IMR-90 (cell line): ENCODE data around the gene SLFNL1. TPM values are rescaled to one million over a fixed set of nuclear protein-coding genes. Genes with fewer than 3 reads are reported as not detected.

Experiments used
- ATAC-seq: fragments of 200-7000 bp; cut with Tn5 transposase; 2 replicates; pipeline ENCODE4 v1.9.1; 2020; ENCODE audit warnings: low read depth, mild to moderate bottlenecking, moderate library complexity
- BruUV-seq: library from RNA; stranded (reverse); fragments of 400-500 nt; replicated peaks from 2 replicates; lab custom pipeline; 2021; lab: Mats Ljungman, UMichigan
- CTCF ChIA-PET: fragments of 300-600 bp; formaldehyde crosslinking; extraction: SDS; loops from one replicate; lab custom pipeline; 2021; ENCODE audit warnings: antibody characterized with exemption; lab: Yijun Ruan, JAX
- POLR2A ChIA-PET: fragments of 300-600 bp; sonication (Branson Sonifier 250); formaldehyde crosslinking; loops from one replicate; lab custom pipeline; 2022; ENCODE audit warnings: antibody characterized with exemption; ENCODE audit not compliant: unreplicated experiment; lab: Charles Lee
- DNase-seq: peaks from one replicate; pipeline ENCODE4 v3.0.0; 2013
- H2AFZ ChIP-seq: replicated peaks from 2 replicates; pipeline ENCODE3; 2013; ENCODE audit warnings: low read length, mild to moderate bottlenecking; ENCODE audit not compliant: poor library complexity
- H2AK5ac ChIP-seq: 2 replicates; pipeline ENCODE4 v1.6.1; 2013; ENCODE audit warnings: low read depth, low read length, inconsistent platforms
- H2AK9ac ChIP-seq: replicated peaks from 2 replicates; pipeline ENCODE3; 2013; ENCODE audit warnings: mild to moderate bottlenecking, low read depth, low read length, moderate library complexity; ENCODE audit not compliant: poor library complexity
- H2BK120ac ChIP-seq: 2 replicates; pipeline ENCODE4 v1.6.1; 2013; ENCODE audit warnings: low read depth, low read length, inconsistent platforms
- H2BK15ac ChIP-seq: 3 replicates; pipeline ENCODE4 v1.6.1; 2013; ENCODE audit warnings: low read depth, low read length, inconsistent platforms
- H2BK20ac ChIP-seq: 2 replicates; pipeline ENCODE4 v1.6.1; 2013; ENCODE audit warnings: low read depth, mild to moderate bottlenecking, inconsistent platforms, low read length, moderate library complexity
- H2BK5ac ChIP-seq: 2 replicates; pipeline ENCODE4 v1.6.1; 2013; ENCODE audit warnings: mild to moderate bottlenecking, low read depth, low read length, inconsistent platforms; ENCODE audit not compliant: poor library complexity, severe bottlenecking
- H3K14ac ChIP-seq: replicated peaks from 2 replicates; pipeline ENCODE4 v1.6.1; 2013; ENCODE audit warnings: low read depth, low read length, inconsistent platforms
- H3K18ac ChIP-seq: 2 replicates; pipeline ENCODE4 v1.6.1; 2013; ENCODE audit warnings: low read depth, low read length, control low read depth
- H3K23ac ChIP-seq: 2 replicates; pipeline ENCODE4 v1.6.1; 2013; ENCODE audit warnings: low read depth, low read length, inconsistent platforms
- H3K27ac ChIP-seq: 2 replicates; pipeline ENCODE4 v1.5.1; 2013; ENCODE audit warnings: mild to moderate bottlenecking, control low read depth, low read length; ENCODE audit not compliant: insufficient read depth
- H3K27me3 ChIP-seq: 2 replicates; pipeline ENCODE4 v1.6.1; 2013; ENCODE audit warnings: low read length; ENCODE audit not compliant: control insufficient read depth, insufficient read depth
- H3K36me3 ChIP-seq: 2 replicates; pipeline ENCODE4 v1.6.1; 2013; ENCODE audit warnings: low read length, mixed read lengths; ENCODE audit not compliant: control insufficient read depth, insufficient read depth
- H3K4ac ChIP-seq: 2 replicates; pipeline ENCODE4 v1.6.1; 2013; ENCODE audit warnings: low read depth, low read length, inconsistent platforms
- H3K4me1 ChIP-seq: 2 replicates; pipeline ENCODE4 v1.6.1; 2013; ENCODE audit warnings: low read length, mixed read lengths; ENCODE audit not compliant: control insufficient read depth, insufficient read depth
- H3K4me2 ChIP-seq: 2 replicates; pipeline ENCODE4 v1.6.1; 2013; ENCODE audit warnings: low read depth, mild to moderate bottlenecking, control low read depth, low read length, moderate library complexity
- H3K4me3 ChIP-seq: 2 replicates; pipeline ENCODE4 v1.5.1; 2013; ENCODE audit warnings: low read depth, mild to moderate bottlenecking, control low read depth, low read length, moderate library complexity; ENCODE audit not compliant: insufficient read depth
- H3K56ac ChIP-seq: 2 replicates; pipeline ENCODE4 v1.6.1; 2013; ENCODE audit warnings: low read length, inconsistent platforms; ENCODE audit not compliant: insufficient read depth; ENCODE audit errors: extremely low read depth
- H3K79me1 ChIP-seq, 2 experiments: 2 replicates each; pipeline ENCODE4 v1.6.1; 2013; ENCODE audit warnings: low read length in 2 of 2, inconsistent platforms in 1 of 2, low read depth in 1 of 2
- H3K9ac ChIP-seq: 2 replicates; pipeline ENCODE4 v1.6.1; 2013; ENCODE audit warnings: low read depth, low read length, control low read depth
- H3K9me1 ChIP-seq: 2 replicates; pipeline ENCODE4 v1.6.1; 2013; ENCODE audit warnings: low read length, inconsistent platforms; ENCODE audit not compliant: insufficient read depth
- H3K9me3 ChIP-seq: 2 replicates; pipeline ENCODE4 v1.6.1; 2013; ENCODE audit warnings: low read length; ENCODE audit not compliant: control insufficient read depth, insufficient read depth
- H4K20me1 ChIP-seq: 2 replicates; pipeline ENCODE4 v1.6.1; 2013; ENCODE audit warnings: low read length, inconsistent platforms; ENCODE audit not compliant: insufficient read depth
- H4K5ac ChIP-seq: 2 replicates; pipeline ENCODE4 v1.6.1; 2013; ENCODE audit warnings: mild to moderate bottlenecking, low read depth, low read length, control low read depth
- H4K8ac ChIP-seq, 2 experiments: 2 replicates each; pipeline ENCODE4 v1.6.1; 2013; ENCODE audit warnings: low read depth in 2 of 2, low read length in 2 of 2, control low read depth in 1 of 2, inconsistent platforms in 1 of 2
- H4K91ac ChIP-seq: 2 replicates; pipeline ENCODE4 v1.6.1; 2013; ENCODE audit warnings: low read depth, low read length, inconsistent platforms; ENCODE audit not compliant: insufficient read depth
- CHD1 ChIP-seq: IDR thresholded peaks from 2 replicates; pipeline ENCODE4 v1.6.1; 2012; ENCODE audit warnings: low read depth, low read length, improper control_type of control experiment
- RAD21 ChIP-seq: IDR thresholded peaks from 2 replicates; pipeline ENCODE4 v1.6.1; 2012; ENCODE audit warnings: low read length, improper control_type of control experiment
- WGBS, 2 experiments: methylation state at CpG; one replicate each; pipeline versions ENCODE4 v1.1.5 to v1.1.7; 2013; ENCODE audit warnings: missing lambda C conversion rate in 2 of 2; ENCODE audit not compliant: insufficient read length in 1 of 2; ENCODE audit errors: extremely low coverage in 2 of 2; 5-methylcytosine and 5-hydroxymethylcytosine counted together
- dilution Hi-C: fragments of 300-500 bp; cut with HindIII; formaldehyde crosslinking; loops from one replicate; pipeline ENCODE4 v1.14.3; 2018; ENCODE audit warnings: low sequenced_read_pairs; ENCODE audit not compliant: unreplicated experiment
- in situ Hi-C: fragments of 300-500 bp; cut with MboI; formaldehyde crosslinking; loops from 3 replicates; pipeline ENCODE4 v1.14.3; 2019; ENCODE audit warnings: low sequenced_read_pairs, inconsistent platforms, mixed read lengths
- intact Hi-C: fragments of 100-400 bp; cut with micrococcal nuclease; formaldehyde crosslinking; loops from 2 replicates; pipeline ENCODE4 v1.10.0; 2022
- polyA plus RNA-seq, 3 experiments: library from polyadenylated mRNA; depleted of rRNA; stranded (reverse); fragments of >200 nt; gene quantifications; 2 replicates each; pipeline ENCODE4 v1.2.3, GENCODE V29; 2012; ENCODE audit warnings: low replicate concordance in 1 of 3
- total RNA-seq: library from RNA; depleted of rRNA; stranded (reverse); fragments of >200 nt; gene quantifications from 2 replicates; pipeline ENCODE4 v1.2.3, GENCODE V29; 2012
- TF ChIP-seq, protein P1 (sequence below): conservative IDR thresholded peaks from 2 replicates; pipeline ENCODE4 v1.5.1; 2012; ENCODE audit warnings: mild to moderate bottlenecking, low read depth, low read length, improper control_type of control experiment
- TF ChIP-seq, protein P2 (sequence below): fragments of 150-350 bp; IDR thresholded peaks from 2 replicates; pipeline ENCODE4 v1.6.1; 2016; ENCODE audit warnings: low read depth, mild to moderate bottlenecking, low read length, moderate library complexity, borderline replicate concordance

The SLFNL1 gene
- total and polyA plus RNA-seq, 2 of the 4 experiments (the other 2 are of a cell fraction), result under 0.01 to 0.09 TPM

DNA sequence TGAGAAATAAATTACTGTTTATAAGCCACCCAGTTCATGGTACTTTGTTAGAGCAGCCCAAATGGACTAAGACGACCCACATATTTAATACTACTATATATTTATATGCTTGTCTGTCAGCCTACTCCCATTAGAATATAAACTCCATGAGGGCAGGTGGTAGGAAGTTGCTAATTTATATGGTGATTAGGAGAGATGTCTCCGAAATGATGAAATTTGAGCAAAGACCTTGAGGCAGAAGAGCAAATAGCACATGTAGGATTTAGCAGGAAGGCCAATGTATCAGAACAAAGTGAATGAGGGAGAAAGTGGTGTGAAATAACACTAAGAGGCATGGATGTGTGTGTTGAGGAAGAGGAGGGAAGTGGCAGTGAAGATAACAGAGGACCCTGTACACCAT is 10.6 kb upstream of the SLFNL1 start:
- H2AK5ac ChIP-seq, result no peak overlapping the region
- H3K4me2 ChIP-seq, result no peak overlapping the region
- H3K27ac ChIP-seq, result no peak overlapping the region
- WGBS, 2 experiments, result 100% methylated on average over 1 of the region's 2 CpGs; no CpG with 5 or more reads in 1 of the 2 experiments
- no TSS peak for BruUV-seq
- H2BK20ac ChIP-seq, result no peak overlapping the region
- no peak overlapping the region for H4K91ac ChIP-seq
- intact Hi-C loops, result no loop called here
- H2BK15ac ChIP-seq, result no peak overlapping the region
- no peak overlapping the region for H2BK120ac ChIP-seq
- no peak overlapping the region for H4K8ac ChIP-seq
- TF ChIP-seq RAD21 (no peak), CHD1 (no peak)
- TF ChIP-seq, protein P1, sequence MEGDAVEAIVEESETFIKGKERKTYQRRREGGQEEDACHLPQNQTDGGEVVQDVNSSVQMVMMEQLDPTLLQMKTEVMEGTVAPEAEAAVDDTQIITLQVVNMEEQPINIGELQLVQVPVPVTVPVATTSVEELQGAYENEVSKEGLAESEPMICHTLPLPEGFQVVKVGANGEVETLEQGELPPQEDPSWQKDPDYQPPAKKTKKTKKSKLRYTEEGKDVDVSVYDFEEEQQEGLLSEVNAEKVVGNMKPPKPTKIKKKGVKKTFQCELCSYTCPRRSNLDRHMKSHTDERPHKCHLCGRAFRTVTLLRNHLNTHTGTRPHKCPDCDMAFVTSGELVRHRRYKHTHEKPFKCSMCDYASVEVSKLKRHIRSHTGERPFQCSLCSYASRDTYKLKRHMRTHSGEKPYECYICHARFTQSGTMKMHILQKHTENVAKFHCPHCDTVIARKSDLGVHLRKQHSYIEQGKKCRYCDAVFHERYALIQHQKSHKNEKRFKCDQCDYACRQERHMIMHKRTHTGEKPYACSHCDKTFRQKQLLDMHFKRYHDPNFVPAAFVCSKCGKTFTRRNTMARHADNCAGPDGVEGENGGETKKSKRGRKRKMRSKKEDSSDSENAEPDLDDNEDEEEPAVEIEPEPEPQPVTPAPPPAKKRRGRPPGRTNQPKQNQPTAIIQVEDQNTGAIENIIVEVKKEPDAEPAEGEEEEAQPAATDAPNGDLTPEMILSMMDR, result no peak
- TF ChIP-seq, protein P2, sequence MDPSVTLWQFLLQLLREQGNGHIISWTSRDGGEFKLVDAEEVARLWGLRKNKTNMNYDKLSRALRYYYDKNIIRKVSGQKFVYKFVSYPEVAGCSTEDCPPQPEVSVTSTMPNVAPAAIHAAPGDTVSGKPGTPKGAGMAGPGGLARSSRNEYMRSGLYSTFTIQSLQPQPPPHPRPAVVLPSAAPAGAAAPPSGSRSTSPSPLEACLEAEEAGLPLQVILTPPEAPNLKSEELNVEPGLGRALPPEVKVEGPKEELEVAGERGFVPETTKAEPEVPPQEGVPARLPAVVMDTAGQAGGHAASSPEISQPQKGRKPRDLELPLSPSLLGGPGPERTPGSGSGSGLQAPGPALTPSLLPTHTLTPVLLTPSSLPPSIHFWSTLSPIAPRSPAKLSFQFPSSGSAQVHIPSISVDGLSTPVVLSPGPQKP, result no peak
- H2AFZ ChIP-seq, result no peak overlapping the region
- no peak overlapping the region for H3K9ac ChIP-seq
- dilution Hi-C loops, result no loop called here
- no peaks in the 10 kb centered on the region for H3K27me3 ChIP-seq
- no peaks in the 10 kb centered on the region; the same call in 1 of the 2 replicates for H3K4me1 ChIP-seq
- H2BK5ac ChIP-seq, result no peak overlapping the region
- H3K4me3 ChIP-seq, result no peak overlapping the region
- no peak overlapping the region for H3K4ac ChIP-seq
- no peak overlapping the region for H3K56ac ChIP-seq
- H3K14ac ChIP-seq, result no peak overlapping the region
- H3K18ac ChIP-seq, result no peak overlapping the region
- in situ Hi-C loops, result loop anchor here (25.0 kb wide), 1 partner anchor 380 kb away; no protein-coding TSS in a partner anchor
- no peaks in the 10 kb centered on the region; a peak in 1 of 4 replicates for H3K79me1 ChIP-seq
- H4K5ac ChIP-seq, result no peak overlapping the region
- H3K9me3 ChIP-seq, result no peaks in the 10 kb centered on the region
- DNase-seq (no peak), ATAC-seq (no peak)
- peaks cover 38% of the 10 kb centered on the region for H3K36me3 ChIP-seq
- POLR2A ChIA-PET, result no interaction called here
- no peak overlapping the region for H2AK9ac ChIP-seq
- CTCF ChIA-PET, result no interaction called here
- H3K23ac ChIP-seq, result no peak overlapping the region
- no peaks in the 10 kb centered on the region for H4K20me1 ChIP-seq
- peaks cover 4% of the 10 kb centered on the region for H3K9me1 ChIP-seq
